ENCODE measurements around the gene RARG.

- TF ChIP-seq CTCF (IDR thresholded peaks at IDR 0.05; ENCODE audit: insufficient read depth, low read depth, low read length) = no peak
- TF ChIP-seq EZH2 (IDR thresholded peaks at IDR 0.05; ENCODE audit: insufficient read depth, low read length) = no peak
Measured at GRCh38 chr12:53217931-53218307, 14.1 kb downstream of the RARG start.

Measured in astrocyte (in vitro differentiated cells and primary cell).